Measurements from ENCODE around the gene FTCD. TPM values are rescaled to one million over a fixed set of nuclear protein-coding genes. Genes with fewer than 3 reads are reported as not detected.
"Not testable (repeated sequence)": the region's sequence is repeated elsewhere in the genome, so short reads cannot be mapped to it uniquely, and the experiment has no call there.

FTCD gene
- total RNA-seq, 1 experiment from 2014 or later: 0.36 TPM

GRCh38 chr21:46111857-46112724 is 43.3 kb downstream of the FTCD start:
- DNase-seq (ENCODE audit: low read depth): no peak

- DNase-seq (ENCODE audit: low read depth): no peak
Observed at GRCh38 chr21:46111193-46111571, 44.2 kb downstream of the FTCD start.

GRCh38 chr21:46110499-46111192 is 44.7 kb downstream of the FTCD start:
- no peak for DNase-seq (ENCODE audit: low read depth)

- DNase-seq (ENCODE audit: low read depth): no peak
Observed at GRCh38 chr21:46109313-46110221, 45.8 kb downstream of the FTCD start.

- peak; percentile 47 for DNase-seq (ENCODE audit: low read depth)
Observed at GRCh38 chr21:46108827-46109312, 46.5 kb downstream of the FTCD start.

GRCh38 chr21:46107376-46107775 is 48.0 kb downstream of the FTCD start:
- not testable (repeated sequence) for DNase-seq (ENCODE audit: low read depth)

GRCh38 chr21:46104104-46104503 is 51.3 kb downstream of the FTCD start:
- no peak for DNase-seq (ENCODE audit: low read depth)

- peak; percentile 46 for DNase-seq (ENCODE audit: low read depth)
Observed at GRCh38 chr21:46100906-46101305, 54.5 kb downstream of the FTCD start.

GRCh38 chr21:46100426-46100825 is 55.0 kb downstream of the FTCD start:
- DNase-seq (ENCODE audit: low read depth): peak; percentile 86

- no peak for DNase-seq (ENCODE audit: low read depth)
Observed at GRCh38 chr21:46100020-46100419, 55.4 kb downstream of the FTCD start.

GRCh38 chr21:46099476-46099875 is 55.9 kb downstream of the FTCD start:
- peak; percentile 82 for DNase-seq (ENCODE audit: low read depth)

- peak; percentile 53 for DNase-seq (ENCODE audit: low read depth)
Observed at GRCh38 chr21:46098303-46099141, 56.9 kb downstream of the FTCD start.

- peak; percentile 79 for DNase-seq (ENCODE audit: low read depth)
Observed at GRCh38 chr21:46097336-46098293, 57.8 kb downstream of the FTCD start, which contains the start of gene COL6A2. COL6A2 (plus strand) TSS chr21:46098112.

- DNase-seq (ENCODE audit: low read depth): no peak
Observed at GRCh38 chr21:46096596-46097335, 58.6 kb downstream of the FTCD start.

GRCh38 chr21:46095814-46096595 is 59.4 kb downstream of the FTCD start:
- no peak for DNase-seq (ENCODE audit: low read depth)

GRCh38 chr21:46095083-46095719 is 60.2 kb downstream of the FTCD start:
- DNase-seq (ENCODE audit: low read depth): no peak

- DNase-seq (ENCODE audit: low read depth): no peak
Observed at GRCh38 chr21:46094401-46095082, 60.8 kb downstream of the FTCD start.
